Measurements from ENCODE around the gene MALRD1. TPM values are rescaled to one million over a fixed set of nuclear protein-coding genes. Genes with fewer than 3 reads are reported as not detected.

Gene MALRD1
- polyA plus RNA-seq, 3 donors: 2.0 to 3.7 (median 2.1) TPM

DNA sequence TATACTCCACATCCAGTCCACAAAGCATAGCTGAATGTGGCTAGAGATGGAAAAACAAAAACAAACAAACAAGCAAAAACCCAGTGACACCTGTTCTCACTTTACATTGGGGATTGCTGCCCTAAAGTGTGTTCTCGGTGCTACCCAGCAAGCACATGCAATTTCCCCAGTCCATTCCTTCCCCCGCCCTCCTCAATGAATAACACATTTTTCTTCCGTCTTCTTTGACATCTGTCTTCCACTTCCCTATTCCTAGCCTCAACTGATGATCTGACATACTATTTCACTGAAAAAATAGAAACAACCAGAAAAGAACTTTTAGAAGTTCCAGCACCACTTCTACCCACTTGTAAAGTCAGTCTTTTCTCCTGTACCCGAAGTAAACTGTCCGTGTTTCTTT is 147.1 kb downstream of the MALRD1 start:
- no peak for DNase-seq (ENCODE audit: extremely low read depth in 1 of 11, low read depth in 9 of 11, low spot score in 4 of 11)

DNA sequence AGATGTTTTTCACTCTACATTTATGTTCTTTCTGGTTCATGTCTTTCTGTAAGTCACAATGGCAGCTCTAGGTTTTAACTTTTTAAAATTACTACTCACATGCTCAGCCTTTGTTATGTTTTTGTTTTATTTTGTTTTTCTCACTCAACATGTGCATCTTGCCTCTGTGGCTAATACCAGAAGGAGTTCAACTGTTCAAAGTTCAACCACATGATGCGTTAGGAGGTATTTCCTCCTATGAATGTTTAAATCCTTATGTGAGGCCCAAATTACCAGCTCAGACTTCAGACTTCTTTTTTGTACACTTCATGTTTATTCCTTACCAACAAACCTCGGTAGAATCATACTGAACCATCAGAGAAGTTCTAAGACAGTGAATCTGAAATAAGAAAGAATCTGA is 151.6 kb downstream of the MALRD1 start:
- peak in 1 of 11 donors; percentile 22 for DNase-seq (ENCODE audit: extremely low read depth in 1 of 11, low read depth in 9 of 11, low spot score in 4 of 11)

DNA sequence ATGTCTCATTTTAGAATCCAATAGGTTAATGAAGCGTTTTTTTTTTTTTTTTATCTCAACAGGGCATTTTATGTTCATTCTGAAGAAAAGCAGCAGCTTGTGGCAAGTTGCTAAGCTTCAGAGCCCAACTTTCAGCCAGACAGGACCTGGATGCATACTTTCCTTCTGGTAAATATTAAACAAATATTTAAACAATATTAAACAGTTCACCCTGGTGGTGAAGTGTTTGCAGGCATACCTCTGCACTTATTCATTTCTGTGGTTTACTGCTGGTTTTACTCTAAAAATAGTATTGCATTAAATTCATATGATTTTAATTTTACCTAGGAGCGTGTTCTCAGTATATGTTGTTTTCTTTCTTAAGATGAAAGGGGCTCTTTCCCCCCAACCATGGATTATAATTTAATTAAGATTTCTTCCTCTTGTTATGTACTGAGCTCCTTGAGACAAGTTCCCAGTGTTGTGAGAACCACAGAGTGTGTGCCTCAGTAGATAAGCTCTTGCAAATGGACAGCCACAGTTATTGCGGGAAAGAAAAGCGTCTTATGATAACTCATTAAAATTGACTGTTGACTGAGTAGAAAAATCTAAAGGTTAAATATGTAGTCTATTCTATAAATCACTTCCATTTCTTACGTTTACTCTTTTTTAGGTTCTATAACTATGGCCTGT is 155.8 kb downstream of the MALRD1 start:
- DNase-seq (ENCODE audit: extremely low read depth in 1 of 11, low read depth in 9 of 11, low spot score in 4 of 11): no peak

- DNase-seq (ENCODE audit: extremely low read depth in 1 of 11, low read depth in 9 of 11, low spot score in 4 of 11): no peak
Measured at GRCh38 chr10:19209319-19209718, 160.7 kb downstream of the MALRD1 start.

GRCh38 chr10:19212590-19212989 is 164.0 kb downstream of the MALRD1 start:
- no peak for DNase-seq (ENCODE audit: extremely low read depth in 1 of 11, low read depth in 9 of 11, low spot score in 4 of 11)

DNA sequence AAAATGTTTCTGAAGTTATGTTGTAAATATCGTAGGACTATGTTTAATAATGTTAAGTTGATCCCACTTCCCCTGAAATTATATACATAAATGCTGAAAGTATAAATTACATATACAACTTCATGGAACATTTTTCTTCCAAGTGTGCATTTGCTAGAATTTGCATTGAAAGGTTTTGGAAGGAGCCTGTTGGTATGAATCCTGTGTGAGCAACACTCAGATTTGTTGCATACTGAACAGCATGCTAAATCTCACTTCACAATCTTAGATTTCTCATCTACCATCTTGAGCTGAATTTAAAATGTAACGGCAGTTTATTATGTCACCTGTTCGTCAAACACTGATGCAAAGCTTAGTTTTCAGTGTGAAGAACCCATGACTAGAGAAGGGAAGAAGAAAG is 172.6 kb downstream of the MALRD1 start:
- DNase-seq (ENCODE audit: extremely low read depth in 1 of 11, low read depth in 9 of 11, low spot score in 4 of 11): no peak

DNA sequence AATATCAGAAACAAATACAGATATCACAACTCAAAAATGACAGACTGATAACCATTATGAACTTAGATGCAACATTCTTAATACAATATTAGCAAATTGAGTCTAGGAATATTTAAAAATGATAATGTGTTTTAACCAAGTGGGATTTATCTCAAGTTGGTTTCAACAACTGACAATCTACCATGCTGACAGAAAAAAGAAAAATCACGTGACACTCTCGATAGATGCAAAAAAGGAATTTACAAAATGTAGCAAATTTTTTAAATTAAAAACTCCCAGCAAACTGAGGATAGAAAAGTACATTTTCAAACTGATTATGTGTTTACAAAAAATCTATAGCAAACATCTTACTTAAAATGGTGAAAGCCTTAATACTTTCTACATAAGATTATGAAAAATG is 177.4 kb downstream of the MALRD1 start:
- no peak for DNase-seq (ENCODE audit: extremely low read depth in 1 of 11, low read depth in 9 of 11, low spot score in 4 of 11)

DNA sequence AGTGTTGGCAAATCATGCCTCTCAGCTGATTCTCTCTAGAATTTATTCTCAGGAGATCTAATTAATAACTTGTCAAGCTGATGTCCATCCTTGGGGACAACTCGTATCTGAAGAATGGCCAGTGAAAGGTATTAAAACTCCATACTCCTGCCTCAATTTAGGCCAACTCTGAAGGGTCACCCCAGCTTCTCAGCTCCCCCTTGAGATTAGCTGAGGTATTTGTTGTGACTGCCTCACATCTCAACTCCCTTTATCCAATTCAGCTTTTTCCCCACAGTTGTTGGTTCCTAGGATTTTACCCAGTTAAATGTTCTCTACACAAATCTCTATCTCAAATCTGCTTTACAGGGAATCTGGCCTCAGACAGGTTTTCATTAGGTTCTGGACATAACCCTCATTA is 182.4 kb downstream of the MALRD1 start:
- no peak for DNase-seq (ENCODE audit: extremely low read depth in 1 of 11, low read depth in 9 of 11, low spot score in 4 of 11)

GRCh38 chr10:19245889-19246752 is 197.5 kb downstream of the MALRD1 start:
- DNase-seq (ENCODE audit: extremely low read depth in 1 of 11, low read depth in 9 of 11, low spot score in 4 of 11): no peak

DNA sequence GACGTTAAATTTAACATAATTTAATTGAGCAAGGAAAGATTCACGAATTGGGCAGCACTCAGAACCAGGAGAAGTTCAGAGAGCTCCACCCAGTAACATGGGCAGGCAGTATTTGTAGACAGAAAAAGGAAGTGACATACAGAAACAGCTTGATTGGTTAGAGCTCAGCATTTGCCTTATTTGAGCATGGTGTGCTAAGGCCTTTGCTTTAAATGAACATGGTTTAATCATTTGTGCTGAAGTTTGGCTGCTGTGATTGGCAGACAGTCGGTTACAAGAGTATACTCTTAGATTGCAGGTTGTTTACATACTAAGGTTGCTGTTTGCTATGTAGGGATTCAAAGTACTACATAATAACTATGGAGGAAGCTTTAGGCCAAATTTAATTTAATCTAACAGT is 199.2 kb downstream of the MALRD1 start:
- DNase-seq (ENCODE audit: extremely low read depth in 1 of 11, low read depth in 9 of 11, low spot score in 4 of 11): no peak

GRCh38 chr10:19250546-19250945 is 201.9 kb downstream of the MALRD1 start:
- DNase-seq (ENCODE audit: extremely low read depth in 1 of 11, low read depth in 9 of 11, low spot score in 4 of 11): no peak

- DNase-seq (ENCODE audit: extremely low read depth in 1 of 11, low read depth in 9 of 11, low spot score in 4 of 11): peak in 9 of 11 donors; percentile 1 to 37 (median 15)
Measured at GRCh38 chr10:19252531-19252930, 203.9 kb downstream of the MALRD1 start.

DNA sequence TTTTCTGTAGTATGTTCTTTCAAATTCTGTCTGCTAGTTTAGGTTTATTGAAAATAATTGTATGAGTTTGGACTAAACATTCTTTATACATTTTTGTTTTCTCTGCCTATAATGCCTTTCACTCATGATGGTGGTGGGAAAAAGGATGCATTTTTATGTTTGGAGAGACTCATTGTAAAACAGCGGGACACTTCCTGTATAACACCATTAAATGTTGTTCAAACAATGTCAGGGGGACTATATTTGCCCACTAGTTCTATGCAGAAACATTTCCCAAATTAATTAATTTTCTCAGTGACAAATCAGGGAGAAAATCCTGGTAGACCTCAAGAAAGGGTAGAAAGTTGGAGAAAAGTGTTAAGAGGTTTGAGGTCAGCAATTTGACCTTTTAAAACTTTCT is 207.7 kb downstream of the MALRD1 start:
- DNase-seq (ENCODE audit: extremely low read depth in 1 of 11, low read depth in 9 of 11, low spot score in 4 of 11): no peak

- DNase-seq (ENCODE audit: extremely low read depth in 1 of 11, low read depth in 9 of 11, low spot score in 4 of 11): no peak
Measured at GRCh38 chr10:19263262-19263661, 214.7 kb downstream of the MALRD1 start.

DNA sequence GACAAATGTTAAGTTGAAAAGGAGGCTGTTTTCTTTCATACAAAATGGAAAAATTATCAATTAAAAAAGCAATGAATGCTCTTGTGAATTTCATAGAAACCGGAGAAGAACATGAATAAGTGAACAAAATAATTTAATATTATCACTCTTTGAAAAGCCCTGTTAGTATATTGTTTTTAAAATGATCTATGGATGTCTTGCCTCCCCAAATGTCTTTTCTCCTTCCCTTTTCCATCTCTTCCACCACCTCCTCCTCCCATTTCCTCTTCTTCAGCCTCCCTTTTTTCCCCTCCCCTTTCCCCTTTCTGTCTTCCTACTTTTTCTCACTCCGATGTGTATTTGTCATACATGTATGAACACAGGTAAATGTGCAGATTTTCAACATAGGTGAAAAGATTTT is 234.7 kb downstream of the MALRD1 start:
- no peak for DNase-seq (ENCODE audit: extremely low read depth in 1 of 11, low read depth in 9 of 11, low spot score in 4 of 11)

- no peak for DNase-seq (ENCODE audit: extremely low read depth in 1 of 11, low read depth in 9 of 11, low spot score in 4 of 11)
Measured at GRCh38 chr10:19283786-19284185, 235.2 kb downstream of the MALRD1 start.

GRCh38 chr10:19290770-19291169 is 242.2 kb downstream of the MALRD1 start:
- no peak for DNase-seq (ENCODE audit: extremely low read depth in 1 of 11, low read depth in 9 of 11, low spot score in 4 of 11)

DNA sequence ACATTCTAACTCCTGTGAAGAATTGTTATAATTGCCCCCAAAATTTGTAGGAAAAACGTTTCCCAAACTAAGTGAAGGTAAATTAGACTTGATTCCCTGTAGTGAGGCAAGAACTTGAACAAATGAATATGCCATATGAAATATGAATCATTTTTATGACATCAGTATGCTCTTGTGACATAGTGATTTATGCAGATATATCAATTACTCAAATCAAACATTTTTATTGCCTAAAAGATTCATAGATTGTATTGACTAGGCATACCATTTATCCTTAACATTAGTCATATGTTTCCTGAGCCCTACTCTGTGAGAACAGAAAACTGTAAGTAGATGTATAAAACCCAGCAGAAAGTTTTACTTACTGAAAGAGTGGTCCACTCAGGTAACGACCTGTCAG is 245.6 kb downstream of the MALRD1 start:
- DNase-seq (ENCODE audit: extremely low read depth in 1 of 11, low read depth in 9 of 11, low spot score in 4 of 11): no peak

GRCh38 chr10:19299645-19300044 is 251.0 kb downstream of the MALRD1 start:
- no peak for DNase-seq (ENCODE audit: extremely low read depth in 1 of 11, low read depth in 9 of 11, low spot score in 4 of 11)

DNA sequence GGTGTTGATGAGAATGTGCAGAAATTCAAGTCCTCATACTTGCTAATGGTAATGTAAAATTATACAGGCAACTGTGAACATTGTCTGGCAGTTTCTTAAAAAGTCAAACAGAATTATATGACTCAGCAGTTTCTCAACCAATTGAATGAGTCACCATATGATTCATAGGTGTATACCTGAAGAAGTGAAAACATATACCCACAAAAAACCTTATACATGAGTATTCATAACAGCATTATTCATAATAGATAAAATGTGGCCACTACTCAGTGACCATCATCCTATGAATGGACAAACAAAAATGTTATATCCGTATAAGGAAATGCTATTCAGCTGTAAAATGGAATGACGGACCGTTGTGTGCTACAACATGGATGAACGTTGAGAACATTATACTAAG is 253.5 kb downstream of the MALRD1 start:
- no peak for DNase-seq (ENCODE audit: extremely low read depth in 1 of 11, low read depth in 9 of 11, low spot score in 4 of 11)

- DNase-seq (ENCODE audit: extremely low read depth in 1 of 11, low read depth in 9 of 11, low spot score in 4 of 11): no peak
Measured at GRCh38 chr10:19310066-19310465, 261.5 kb downstream of the MALRD1 start.

All from renal cortex interstitium (tissue), 11 donors.